WERI-Rb-1 (cell line): ENCODE measurements around the gene TOGARAM2.
"Not testable (repeated sequence)": the region's sequence is repeated elsewhere in the genome, so short reads cannot be mapped to it uniquely, and the experiment has no call there.

ENCODE experiments used
- DNase-seq: peaks from one replicate; pipeline ENCODE4 v3.0.0-alpha.2; 2020
- H3K27ac ChIP-seq: fragments of 250-450 bp; sonication (Bioruptor Pico); 2 replicates; pipeline ENCODE4 v1.5.1; 2020; ENCODE audit warnings: mild to moderate bottlenecking, moderate library complexity
- H3K27me3 ChIP-seq: fragments of 250-450 bp; sonication (Bioruptor Pico); 2 replicates; pipeline ENCODE4 v1.5.1; 2021; ENCODE audit warnings: mild to moderate bottlenecking, low read depth, moderate library complexity; ENCODE audit not compliant: insufficient read depth, severe bottlenecking
- H3K36me3 ChIP-seq: fragments of 250-450 bp; sonication (Bioruptor Pico); 2 replicates; pipeline ENCODE4 v1.5.1; 2020; ENCODE audit warnings: mild to moderate bottlenecking, moderate library complexity
- H3K4me3 ChIP-seq: 2 replicates; pipeline ENCODE4 v1.5.1; 2011; ENCODE audit warnings: low read depth, mild to moderate bottlenecking, control low read depth, low read length
- H3K9me3 ChIP-seq: fragments of 250-450 bp; sonication (Bioruptor Pico); 2 replicates; pipeline ENCODE4 v1.5.1; 2021; ENCODE audit warnings: mild to moderate bottlenecking, moderate library complexity; ENCODE audit not compliant: severe bottlenecking
- CTCF ChIP-seq: IDR thresholded peaks from 2 replicates; pipeline ENCODE4 v1.5.1; 2011; ENCODE audit warnings: low read depth, mild to moderate bottlenecking, control low read depth, inconsistent platforms, low read length

TOGARAM2 gene

GRCh38 chr2:28972778-28973335 is 8.2 kb upstream of the TOGARAM2 start:
- Histone ChIP-seq H3K27me3 (no peaks in the 10 kb centered on the region), H3K4me3 (no peak overlapping the region), H3K9me3 (no peaks in the 10 kb centered on the region), H3K27ac (no peak overlapping the region), H3K36me3 (no peaks in the 10 kb centered on the region)
- DNase-seq = no peak
- no peak for TF ChIP-seq CTCF

GRCh38 chr2:28974252-28974651 is 6.8 kb upstream of the TOGARAM2 start:
- no peak for DNase-seq
- H3K36me3 ChIP-seq = no peaks in the 10 kb centered on the region
- TF ChIP-seq CTCF = no peak
- no peaks in the 10 kb centered on the region for H3K9me3 ChIP-seq
- no peak overlapping the region for H3K27ac ChIP-seq
- H3K27me3 ChIP-seq = no peaks in the 10 kb centered on the region
- H3K4me3 ChIP-seq = no peak overlapping the region

- Histone ChIP-seq H3K27me3 (no peaks in the 10 kb centered on the region), H3K27ac (no peak overlapping the region), H3K9me3 (no peaks in the 10 kb centered on the region), H3K36me3 (no peaks in the 10 kb centered on the region), H3K4me3 (no peak overlapping the region)
- no peak for TF ChIP-seq CTCF
- DNase-seq = no peak
Measured at GRCh38 chr2:28975671-28976070, 5.4 kb upstream of the TOGARAM2 start.

- no peaks in the 10 kb centered on the region for H3K36me3 ChIP-seq
- TF ChIP-seq CTCF = no peak
Measured at GRCh38 chr2:28976584-28976983, 4.5 kb upstream of the TOGARAM2 start.

GRCh38 chr2:28977176-28977875 is 3.8 kb upstream of the TOGARAM2 start:
- Histone ChIP-seq H3K9me3 (no peaks in the 10 kb centered on the region), H3K4me3 (no peak overlapping the region), H3K36me3 (no peaks in the 10 kb centered on the region), H3K27me3 (no peaks in the 10 kb centered on the region), H3K27ac (no peak overlapping the region)
- TF ChIP-seq CTCF = no peak
- DNase-seq = no peak

More at GRCh38 chr2:28976584-28976983, 4.5 kb upstream of the TOGARAM2 start:
- Histone ChIP-seq H3K9me3 (no peaks in the 10 kb centered on the region), H3K27me3 (no peaks in the 10 kb centered on the region), H3K4me3 (no peak overlapping the region), H3K27ac (no peak overlapping the region)
- DNase-seq = no peak

- H3K27me3 ChIP-seq = not testable (repeated sequence)
Measured at GRCh38 chr2:28978001-28978400, 3.1 kb upstream of the TOGARAM2 start.

More at GRCh38 chr2:28978001-28978400, 3.1 kb upstream of the TOGARAM2 start:
- not testable (repeated sequence) for DNase-seq, H3K9me3 ChIP-seq, H3K4me3 ChIP-seq, H3K36me3 ChIP-seq, H3K27ac ChIP-seq
